ENCODE results near the gene ARHGAP18. TPM values are rescaled to one million over a fixed set of nuclear protein-coding genes. Genes with fewer than 3 reads are reported as not detected.

Gene ARHGAP18
- total RNA-seq, 1 donor from 2014 or later = 5.6 TPM

- no peak overlapping the region for H3K27ac ChIP-seq (replicated peaks)
- no peak overlapping the region for H3K4me3 ChIP-seq
- intact Hi-C loops (cut with micrococcal nuclease) = no loop called here
- DNase-seq = no peak
- H3K4me1 ChIP-seq = peaks cover 66% of the 10 kb centered on the region
- H3K9me3 ChIP-seq (replicated peaks) = no peaks in the 10 kb centered on the region
- no peaks in the 10 kb centered on the region for H3K36me3 ChIP-seq
- no peak for TF ChIP-seq CTCF (IDR thresholded peaks at IDR 0.05; ENCODE audit: borderline replicate concordance)
- no peaks in the 10 kb centered on the region for H3K27me3 ChIP-seq (ENCODE audit: low read depth)
Observed at GRCh38 chr6:129675669-129676472, 34.1 kb downstream of the ARHGAP18 start.

- Histone ChIP-seq H3K27me3 (ENCODE audit: low read depth) (no peaks in the 10 kb centered on the region), H3K4me1 (peaks cover 52% of the 10 kb centered on the region), H3K9me3 (replicated peaks) (no peaks in the 10 kb centered on the region), H3K27ac (replicated peaks) (peak overlapping the region; percentile 72), H3K4me3 (no peak overlapping the region), H3K36me3 (no peaks in the 10 kb centered on the region)
- no peak for DNase-seq
- intact Hi-C loops (cut with micrococcal nuclease) = no loop called here
- TF ChIP-seq CTCF (IDR thresholded peaks at IDR 0.05; ENCODE audit: borderline replicate concordance) = no peak
Observed at GRCh38 chr6:129673748-129674147, 36.2 kb downstream of the ARHGAP18 start.

GRCh38 chr6:129672881-129673631 lies 36.9 kb downstream of the ARHGAP18 start:
- H3K4me3 ChIP-seq = no peak overlapping the region
- DNase-seq = no peak
- no peak for TF ChIP-seq CTCF (IDR thresholded peaks at IDR 0.05; ENCODE audit: borderline replicate concordance)
- H3K4me1 ChIP-seq = peaks cover 49% of the 10 kb centered on the region
- intact Hi-C loops (cut with micrococcal nuclease) = no loop called here
- no peaks in the 10 kb centered on the region for H3K9me3 ChIP-seq (replicated peaks)
- no peaks in the 10 kb centered on the region for H3K36me3 ChIP-seq
- no peaks in the 10 kb centered on the region for H3K27me3 ChIP-seq (ENCODE audit: low read depth)
- H3K27ac ChIP-seq (replicated peaks) = peak overlapping the region; percentile 72

GRCh38 chr6:129672341-129672682 lies 37.7 kb downstream of the ARHGAP18 start:
- Histone ChIP-seq H3K27ac (replicated peaks) (peak overlapping the region; percentile 72), H3K36me3 (no peaks in the 10 kb centered on the region), H3K4me3 (no peak overlapping the region), H3K4me1 (peaks cover 49% of the 10 kb centered on the region), H3K9me3 (replicated peaks) (no peaks in the 10 kb centered on the region), H3K27me3 (ENCODE audit: low read depth) (no peaks in the 10 kb centered on the region)
- DNase-seq = no peak
- intact Hi-C loops (cut with micrococcal nuclease) = no loop called here
- TF ChIP-seq CTCF (IDR thresholded peaks at IDR 0.05; ENCODE audit: borderline replicate concordance) = no peak

GRCh38 chr6:129671442-129672340 lies 38.3 kb downstream of the ARHGAP18 start:
- peaks cover 52% of the 10 kb centered on the region for H3K4me1 ChIP-seq
- no peaks in the 10 kb centered on the region for H3K9me3 ChIP-seq (replicated peaks)
- peak; percentile 17 for TF ChIP-seq CTCF (IDR thresholded peaks at IDR 0.05; ENCODE audit: borderline replicate concordance)
- H3K4me3 ChIP-seq = no peak overlapping the region
- peak overlapping the region; percentile 72 for H3K27ac ChIP-seq (replicated peaks)
- intact Hi-C loops (cut with micrococcal nuclease) = no loop called here
- no peaks in the 10 kb centered on the region for H3K27me3 ChIP-seq (ENCODE audit: low read depth)
- no peak for DNase-seq
- H3K36me3 ChIP-seq = no peaks in the 10 kb centered on the region
